ENCODE measurements around the gene TFCP2. TPM values are rescaled to one million over a fixed set of nuclear protein-coding genes. Genes with fewer than 3 reads are reported as not detected.

Gene TFCP2
- total RNA-seq, result 10.0 and 16.1 TPM in 2 replicates

GRCh38 chr12:51172515-51173431, at the start of gene TFCP2:
Gene TFCP2, minus strand, starts transcription at chr12:51173135. Its CDS starts 713 bp downstream, at chr12:51172422.

GRCh38 chr12:51217968-51218606, 45.2 kb upstream of the TFCP2 start, which contains the start of gene POU6F1:
Gene POU6F1, minus strand, starts transcription at chr12:51218062. Its CDS starts 11,226 bp downstream, at chr12:51206836.

GRCh38 chr12:51083126-51083833, 89.7 kb downstream of the TFCP2 start, which contains the start of gene CSRNP2:
Gene CSRNP2, minus strand, starts transcription at chr12:51083596. Its CDS starts 7,035 bp downstream, at chr12:51076561.

GRCh38 chr12:51047655-51048540, 125.0 kb downstream of the TFCP2 start, which contains the start of gene LETMD1:
Gene LETMD1, plus strand, starts transcription at chr12:51048327. Its CDS starts 30 bp downstream, at chr12:51048357.

Other genes starting within 250 kb of the TFCP2 start
- not detected in 2 replicates for gene HIGD1C, start 220.6 kb downstream of the TFCP2 start, total RNA-seq
- 36.0 and 44.6 TPM in 2 replicates for gene SLC11A2, start 146.8 kb downstream of the TFCP2 start, total RNA-seq
- 35.1 and 42.4 TPM in 2 replicates for gene LETMD1, start 124.8 kb downstream of the TFCP2 start, total RNA-seq
- gene CSRNP2, start 89.5 kb downstream of the TFCP2 start, total RNA-seq, result 14.4 and 17.4 TPM in 2 replicates
- 1.5 and 2.2 TPM in 2 replicates for gene POU6F1, start 44.9 kb upstream of the TFCP2 start, total RNA-seq
- gene DAZAP2, start 65.7 kb upstream of the TFCP2 start, total RNA-seq, result 88.1 and 90.7 TPM in 2 replicates
- gene SMAGP, start 97.3 kb upstream of the TFCP2 start, total RNA-seq, result 17.0 and 21.4 TPM in 2 replicates
- not detected in 2 replicates for gene BIN2, start 151.0 kb upstream of the TFCP2 start, total RNA-seq
- not detected in 2 replicates for gene CELA1, start 173.5 kb upstream of the TFCP2 start, total RNA-seq
- 11.7 and 12.3 TPM in 2 replicates for gene GALNT6, start 218.3 kb upstream of the TFCP2 start, total RNA-seq